Right ventricle myocardium inferior (tissue), 1 donor: Measurements from ENCODE around the gene HTATSF1. TPM values are rescaled to one million over a fixed set of nuclear protein-coding genes. Genes with fewer than 3 reads are reported as not detected.

ENCODE experiments used
- ATAC-seq: fragments of 200-7000 bp; cut with Tn5 transposase; one replicate; pipeline ENCODE4 v1.9.1; 2020; ENCODE audit warnings: mild to moderate bottlenecking, moderate library complexity
- DNase-seq: peaks from one replicate; pipeline ENCODE4 v3.0.0; 2021; ENCODE audit errors: missing footprints
- intact Hi-C: fragments of 100-400 bp; cut with DNase I; formaldehyde crosslinking; loops from one replicate; pipeline ENCODE4 v1.11.0; 2022
- long read RNA-seq: library from polyadenylated mRNA; unstranded; transcript quantifications from one replicate; pipeline ENCODE4 v2.0.0, GENCODE V29; 2021
- total RNA-seq: library from RNA; stranded (reverse); fragmentation: NEBNext Ultra II Directional; extraction: Animal tissue kit (Norgen Biotek cat#: 25700); gene quantifications from one replicate; pipeline ENCODE4 v1.2.1, GENCODE V29; 2021
- donor health status: DM: no; HTN: yes; CAD: no; lungs with severe emphysema.

Gene HTATSF1, protein sequence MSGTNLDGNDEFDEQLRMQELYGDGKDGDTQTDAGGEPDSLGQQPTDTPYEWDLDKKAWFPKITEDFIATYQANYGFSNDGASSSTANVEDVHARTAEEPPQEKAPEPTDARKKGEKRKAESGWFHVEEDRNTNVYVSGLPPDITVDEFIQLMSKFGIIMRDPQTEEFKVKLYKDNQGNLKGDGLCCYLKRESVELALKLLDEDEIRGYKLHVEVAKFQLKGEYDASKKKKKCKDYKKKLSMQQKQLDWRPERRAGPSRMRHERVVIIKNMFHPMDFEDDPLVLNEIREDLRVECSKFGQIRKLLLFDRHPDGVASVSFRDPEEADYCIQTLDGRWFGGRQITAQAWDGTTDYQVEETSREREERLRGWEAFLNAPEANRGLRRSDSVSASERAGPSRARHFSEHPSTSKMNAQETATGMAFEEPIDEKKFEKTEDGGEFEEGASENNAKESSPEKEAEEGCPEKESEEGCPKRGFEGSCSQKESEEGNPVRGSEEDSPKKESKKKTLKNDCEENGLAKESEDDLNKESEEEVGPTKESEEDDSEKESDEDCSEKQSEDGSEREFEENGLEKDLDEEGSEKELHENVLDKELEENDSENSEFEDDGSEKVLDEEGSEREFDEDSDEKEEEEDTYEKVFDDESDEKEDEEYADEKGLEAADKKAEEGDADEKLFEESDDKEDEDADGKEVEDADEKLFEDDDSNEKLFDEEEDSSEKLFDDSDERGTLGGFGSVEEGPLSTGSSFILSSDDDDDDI
- total RNA-seq: 57.3 TPM
- long read RNA-seq, transcript HTATSF1-204 (10 exons, 3,019 nt): minor isoform, 23 of 80 reads
- long read RNA-seq, transcript HTATSF1-201 (9 exons, 2,775 nt): major isoform, 46 of 80 reads
- long read RNA-seq, partial matches to known transcripts: 1 of 80 reads
- long read RNA-seq, other reads (novel, unspliced or antisense): 10 of 80 reads

- ATAC-seq (no peak), DNase-seq (peak; percentile 61)
- intact Hi-C loops: loop anchor here (10.0 kb wide), 2 partner anchors 243 to 333 kb away; partner anchors contain the start of gene MAP7D3
Observed at GRCh38 chrX:136497556-136498052, at the start of gene HTATSF1. HTATSF1 (plus strand) TSS chrX:136497592; CDS start chrX:136497685, 93 bp downstream.

DNA sequence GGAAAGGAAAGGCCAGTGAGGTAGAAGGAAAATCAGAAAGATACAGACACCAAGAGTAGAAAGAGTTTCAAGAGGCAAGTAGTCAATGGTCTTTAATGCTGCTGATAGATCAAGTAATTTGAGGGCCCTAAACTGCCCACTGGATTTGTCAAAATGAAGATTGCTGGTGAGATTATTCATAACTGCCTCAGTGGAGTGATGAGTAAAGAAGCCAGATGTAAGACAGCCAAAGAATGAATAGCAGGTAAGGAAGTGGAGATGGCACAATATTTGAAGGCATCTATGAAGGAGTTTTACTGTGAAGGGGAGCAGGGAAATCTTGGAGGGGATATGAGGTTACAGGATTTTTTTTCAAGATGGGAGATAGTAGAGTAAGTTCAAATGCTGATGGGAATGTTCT lies 49.4 kb upstream of the HTATSF1 start:
- intact Hi-C loops: no loop called here
- no peak for ATAC-seq

DNA sequence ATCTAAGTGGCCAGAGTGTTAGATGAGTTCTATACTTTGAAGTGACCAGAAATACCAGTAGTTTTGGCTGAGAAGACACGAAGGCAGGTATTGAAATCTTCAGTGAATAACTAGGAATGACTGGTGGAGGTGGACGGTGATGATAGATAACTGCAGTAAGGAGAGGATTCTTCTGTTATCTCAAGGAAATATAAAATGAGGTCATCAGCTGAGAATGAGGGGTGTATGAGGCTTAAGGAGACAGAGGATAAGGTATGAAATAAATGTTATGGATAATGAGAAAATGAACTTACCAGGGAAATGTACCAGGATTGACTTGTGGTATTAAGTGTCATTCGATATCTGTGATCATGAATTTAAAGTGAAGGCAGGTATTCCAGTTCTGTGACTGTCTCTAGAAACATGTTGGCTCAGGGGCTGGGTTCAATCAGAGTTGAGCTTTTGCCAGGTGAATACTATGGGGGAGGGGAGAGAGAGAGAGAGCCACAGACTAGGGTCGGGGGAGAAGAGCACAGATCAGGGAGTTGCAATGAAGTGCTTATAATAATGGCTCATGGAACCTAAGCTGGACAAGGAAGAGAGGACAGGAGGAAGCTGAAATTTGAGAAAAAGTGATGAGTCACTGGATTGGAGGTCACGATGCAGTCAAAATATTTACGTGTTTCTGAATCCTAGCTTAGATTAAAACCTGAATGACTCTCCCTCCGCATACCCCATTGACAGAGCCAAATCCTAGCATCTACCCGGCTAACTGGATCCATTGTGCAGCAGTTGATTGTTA lies 47.2 kb upstream of the HTATSF1 start:
- intact Hi-C loops: no loop called here
- ATAC-seq (no peak), DNase-seq (no peak)

More for the DNA sequence above, 49.4 kb upstream of the HTATSF1 start:
- no peak for DNase-seq

- ATAC-seq (no peak), DNase-seq (no peak)
- intact Hi-C loops: no loop called here
Observed at GRCh38 chrX:136452614-136453013, 44.8 kb upstream of the HTATSF1 start.

GRCh38 chrX:136453114-136453513 lies 44.3 kb upstream of the HTATSF1 start:
- no peak for DNase-seq
- intact Hi-C loops: no loop called here

GRCh38 chrX:136453771-136454170 lies 43.6 kb upstream of the HTATSF1 start:
- DNase-seq (no peak), ATAC-seq (no peak)
- intact Hi-C loops: no loop called here

More at GRCh38 chrX:136453114-136453513, 44.3 kb upstream of the HTATSF1 start:
- no peak for ATAC-seq

- no peak for ATAC-seq
- intact Hi-C loops: no loop called here
- DNase-seq: no peak
Observed at GRCh38 chrX:136456133-136456532, 41.3 kb upstream of the HTATSF1 start.

- ATAC-seq (peak; percentile 48), DNase-seq (no peak)
- intact Hi-C loops: no loop called here
Observed at GRCh38 chrX:136457303-136457917, 40.0 kb upstream of the HTATSF1 start.

GRCh38 chrX:136464589-136464988 lies 32.8 kb upstream of the HTATSF1 start:
- DNase-seq (no peak), ATAC-seq (no peak)
- intact Hi-C loops: no loop called here

DNA sequence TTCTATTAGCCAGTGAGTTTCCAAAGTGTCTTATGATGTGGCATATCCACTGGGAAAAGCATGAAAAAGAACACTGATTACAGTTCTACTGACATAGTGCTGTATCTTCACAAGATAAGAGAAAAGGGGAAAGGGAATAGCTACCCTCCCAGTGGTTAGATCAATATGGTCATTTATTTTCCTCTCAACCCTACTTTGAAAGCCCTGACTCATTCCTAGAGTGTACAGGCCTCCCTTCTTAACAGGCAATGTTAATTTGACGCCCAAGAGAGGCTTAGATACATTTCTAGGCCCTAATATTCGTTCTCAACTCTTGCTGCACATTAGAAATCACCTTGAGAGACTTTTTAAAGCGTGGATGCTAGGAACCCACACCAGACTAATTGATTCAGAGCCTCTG lies 30.1 kb upstream of the HTATSF1 start:
- DNase-seq (no peak), ATAC-seq (no peak)
- intact Hi-C loops: no loop called here

- intact Hi-C loops: no loop called here
- DNase-seq (no peak), ATAC-seq (no peak)
Observed at GRCh38 chrX:136468391-136469103, 28.8 kb upstream of the HTATSF1 start.

- DNase-seq (no peak), ATAC-seq (no peak)
- intact Hi-C loops: no loop called here
Observed at GRCh38 chrX:136473663-136474062, 23.7 kb upstream of the HTATSF1 start.

DNA sequence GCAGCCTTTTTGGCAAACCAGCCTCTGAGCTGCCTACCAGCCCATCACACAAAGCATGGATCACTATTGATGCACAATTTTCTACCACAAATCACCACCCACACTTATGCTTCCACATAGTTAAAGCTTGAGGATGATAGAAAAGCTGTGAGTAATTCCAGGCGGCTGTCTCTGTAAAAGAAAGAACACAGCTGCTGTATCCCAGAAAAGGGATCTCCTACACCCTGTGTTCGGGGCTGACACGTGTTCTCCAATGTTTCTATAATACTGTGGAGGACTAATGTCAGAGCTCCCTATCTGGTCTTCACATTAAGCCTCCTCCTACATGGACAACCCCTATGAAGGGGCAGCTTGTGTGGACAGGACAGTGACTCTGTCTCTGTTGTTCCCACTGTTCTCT lies 22.2 kb upstream of the HTATSF1 start:
- DNase-seq (no peak), ATAC-seq (no peak)
- intact Hi-C loops: no loop called here

DNA sequence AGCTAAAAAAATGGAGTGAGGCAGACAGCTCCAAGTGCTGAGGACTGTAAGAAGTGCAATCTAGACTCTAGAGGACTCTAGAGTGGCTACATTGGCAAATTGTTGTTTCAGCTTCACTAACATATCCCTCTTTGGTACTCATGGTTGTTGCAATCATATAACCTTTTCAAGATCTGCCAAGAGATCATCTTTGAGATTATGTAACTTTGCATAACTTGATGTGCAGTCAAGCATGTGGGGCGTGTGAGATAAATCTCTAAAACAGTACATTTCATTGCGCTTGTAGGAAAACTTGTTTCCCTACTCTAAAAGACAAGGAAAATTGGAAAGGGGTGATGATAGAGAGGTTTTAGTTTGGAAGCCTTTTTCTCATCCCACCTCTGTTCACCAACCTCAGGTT lies 20.9 kb upstream of the HTATSF1 start:
- intact Hi-C loops: no loop called here
- no peak for ATAC-seq

GRCh38 chrX:136477026-136477425 lies 20.4 kb upstream of the HTATSF1 start:
- DNase-seq (no peak), ATAC-seq (no peak)
- intact Hi-C loops: no loop called here

More for the DNA sequence above, 20.9 kb upstream of the HTATSF1 start:
- no peak for DNase-seq

DNA sequence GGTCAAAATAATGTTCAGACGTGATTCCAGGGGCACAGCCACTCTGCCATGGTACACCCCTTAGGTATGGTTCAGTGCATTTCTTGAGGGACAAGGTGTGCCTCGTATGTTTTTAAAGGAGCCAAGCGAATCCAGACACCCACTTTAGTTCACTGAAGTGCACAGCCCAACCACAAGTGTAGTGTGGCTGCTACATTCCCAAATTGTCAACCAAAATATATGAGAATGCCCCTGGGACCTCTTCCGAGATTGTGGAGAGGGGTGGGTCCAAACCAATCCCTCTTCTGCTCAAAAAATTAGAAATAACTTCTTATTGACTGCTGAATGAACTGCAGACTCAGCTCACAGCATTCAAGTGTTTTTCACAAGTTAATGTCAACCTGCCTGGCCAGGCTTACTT lies 17.0 kb upstream of the HTATSF1 start:
- ATAC-seq: peak; percentile 23
- DNase-seq: no peak
- intact Hi-C loops: no loop called here

GRCh38 chrX:136487647-136488046 lies 9.7 kb upstream of the HTATSF1 start, which contains the start of gene BRS3:
BRS3 (plus strand) TSS chrX:136487947; CDS start chrX:136488115, 168 bp downstream.
- intact Hi-C loops: no loop called here
- ATAC-seq: no peak
- DNase-seq: no peak

GRCh38 chrX:136488706-136489105 lies 8.7 kb upstream of the HTATSF1 start:
- no peak for DNase-seq
- intact Hi-C loops: no loop called here
- no peak for ATAC-seq
